HG02981 (cell line): ENCODE data around the gene BIRC7.

Source experiments
- ATAC-seq: cut with Tn5 transposase; IDR thresholded peaks from one replicate; pipeline ENCODE4 v1.9.1; 2021; ENCODE audit warnings: mild to moderate bottlenecking, moderate library complexity; ENCODE audit not compliant: unreplicated experiment

BIRC7 gene

GRCh38 chr20:63224412-63225081 lies 11.2 kb upstream of the BIRC7 start:
- ATAC-seq, result no peak

- ATAC-seq, result no peak
Observed at GRCh38 chr20:63225082-63225454, 10.6 kb upstream of the BIRC7 start.

GRCh38 chr20:63226042-63226943 lies 9.4 kb upstream of the BIRC7 start:
- no peak for ATAC-seq

- ATAC-seq, result no peak
Observed at GRCh38 chr20:63227260-63227659, 8.4 kb upstream of the BIRC7 start.

GRCh38 chr20:63228806-63229205 lies 6.9 kb upstream of the BIRC7 start:
- ATAC-seq, result no peak

- no peak for ATAC-seq
Observed at GRCh38 chr20:63230800-63231268, 4.9 kb upstream of the BIRC7 start.

- ATAC-seq, result no peak
Observed at GRCh38 chr20:63232235-63233060, 3.3 kb upstream of the BIRC7 start.

- no peak for ATAC-seq
Observed at GRCh38 chr20:63233061-63233344, 2.7 kb upstream of the BIRC7 start.

- ATAC-seq, result no peak
Observed at GRCh38 chr20:63233924-63234323, 1.8 kb upstream of the BIRC7 start.

GRCh38 chr20:63234693-63235398 lies 859 bp upstream of the BIRC7 start:
- no peak for ATAC-seq

- no peak for ATAC-seq
Observed at GRCh38 chr20:63236116-63236837, 572 bp downstream of the BIRC7 start.

GRCh38 chr20:63238031-63238430 lies 2.3 kb downstream of the BIRC7 start:
- ATAC-seq, result no peak

- no peak for ATAC-seq
Observed at GRCh38 chr20:63238514-63239125, 2.9 kb downstream of the BIRC7 start.

- no peak for ATAC-seq
Observed at GRCh38 chr20:63239431-63239830, 3.7 kb downstream of the BIRC7 start.

- no peak for ATAC-seq
Observed at GRCh38 chr20:63240004-63240403, 4.3 kb downstream of the BIRC7 start.

- ATAC-seq, result no peak
Observed at GRCh38 chr20:63241272-63241671, 5.6 kb downstream of the BIRC7 start.

- no peak for ATAC-seq
Observed at GRCh38 chr20:63242736-63243135, 7.0 kb downstream of the BIRC7 start.

- ATAC-seq, result no peak
Observed at GRCh38 chr20:63243604-63244247, 8.0 kb downstream of the BIRC7 start.

- ATAC-seq, result no peak
Observed at GRCh38 chr20:63244468-63244867, 8.8 kb downstream of the BIRC7 start.
